Spleen (tissue), 7 donors: ENCODE measurements around the gene DRAM1.

ENCODE experiments used
- POLR2A ChIP-seq, 3 donors: fragments of 450-650 bp; IDR thresholded peaks; one replicate each; pipeline ENCODE4 v1.5.1; 2017; ENCODE audit warnings: antibody characterized with exemption in 3 of 3, mild to moderate bottlenecking in 1 of 3
- POLR2AphosphoS5 ChIP-seq, 3 donors: sonication (generic); formaldehyde crosslinking; IDR thresholded peaks; one replicate each; pipeline ENCODE4 v1.5.1; 2017; ENCODE audit warnings: antibody characterized with exemption in 3 of 3
- TF ChIP-seq, protein P1 (sequence below), 11 experiments: fragments of 200-600 bp in 7 of 11; fragments of 450-650 bp in 4 of 11; sonication (generic) in 4 of 11; IDR thresholded peaks in 8 of 11; conservative IDR thresholded peaks in 3 of 11; 1 replicate in 7 of 11; 2 replicates in 4 of 11; pipeline versions ENCODE4 v1.4.0 to v1.8.0; 2016 to 2021; ENCODE audit warnings: antibody characterized with exemption in 11 of 11, inconsistent platforms in 4 of 11, mild to moderate bottlenecking in 1 of 11
- donor health status: DM: no; HTN: no; CAD: no; lungs with moderate emphysema.
- donor health status: DM: no; HTN: no; CAD: no.
- donor health status: DM: no; HTN: no; CAD: no.

DNA sequence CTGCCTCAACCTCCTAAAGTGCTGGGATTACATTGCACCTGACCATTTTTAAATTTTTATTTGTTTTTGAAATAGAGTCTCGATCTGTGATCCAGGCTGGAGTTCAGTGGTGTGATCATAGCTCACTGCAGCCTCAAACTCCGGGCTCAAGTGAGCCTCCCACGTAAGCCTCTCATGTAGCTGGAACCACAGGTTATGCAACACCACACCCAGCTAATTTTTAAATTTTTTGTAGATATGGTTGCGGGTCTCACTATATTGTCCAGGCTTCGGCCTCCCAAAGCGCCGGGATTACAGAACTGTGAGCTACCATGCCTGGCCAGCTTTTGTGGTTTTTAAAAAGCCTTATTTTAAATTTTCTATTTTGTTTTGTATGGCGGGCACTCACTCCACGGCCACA, 2.2 kb upstream of the DRAM1 start:
- TF ChIP-seq, protein P1, sequence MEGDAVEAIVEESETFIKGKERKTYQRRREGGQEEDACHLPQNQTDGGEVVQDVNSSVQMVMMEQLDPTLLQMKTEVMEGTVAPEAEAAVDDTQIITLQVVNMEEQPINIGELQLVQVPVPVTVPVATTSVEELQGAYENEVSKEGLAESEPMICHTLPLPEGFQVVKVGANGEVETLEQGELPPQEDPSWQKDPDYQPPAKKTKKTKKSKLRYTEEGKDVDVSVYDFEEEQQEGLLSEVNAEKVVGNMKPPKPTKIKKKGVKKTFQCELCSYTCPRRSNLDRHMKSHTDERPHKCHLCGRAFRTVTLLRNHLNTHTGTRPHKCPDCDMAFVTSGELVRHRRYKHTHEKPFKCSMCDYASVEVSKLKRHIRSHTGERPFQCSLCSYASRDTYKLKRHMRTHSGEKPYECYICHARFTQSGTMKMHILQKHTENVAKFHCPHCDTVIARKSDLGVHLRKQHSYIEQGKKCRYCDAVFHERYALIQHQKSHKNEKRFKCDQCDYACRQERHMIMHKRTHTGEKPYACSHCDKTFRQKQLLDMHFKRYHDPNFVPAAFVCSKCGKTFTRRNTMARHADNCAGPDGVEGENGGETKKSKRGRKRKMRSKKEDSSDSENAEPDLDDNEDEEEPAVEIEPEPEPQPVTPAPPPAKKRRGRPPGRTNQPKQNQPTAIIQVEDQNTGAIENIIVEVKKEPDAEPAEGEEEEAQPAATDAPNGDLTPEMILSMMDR (IDR thresholded peaks at IDR 0.05 in 8 of 11, conservative IDR thresholded peaks at IDR 0.05 in 3 of 11), result no peak
- TF ChIP-seq POLR2A (IDR thresholded peaks at IDR 0.05), result no peak
- TF ChIP-seq POLR2AphosphoS5 (IDR thresholded peaks at IDR 0.05), result no peak
